GM18502 (cell line): ENCODE measurements around the gene MPPED1.

Source experiments
- ATAC-seq: cut with Tn5 transposase; IDR thresholded peaks from one replicate; pipeline ENCODE4 v1.9.1; 2021; ENCODE audit warnings: mild to moderate bottlenecking; ENCODE audit not compliant: unreplicated experiment, poor library complexity

MPPED1 gene

GRCh38 chr22:43533156-43533530 is 121.3 kb downstream of the MPPED1 start:
- ATAC-seq, result no peak

GRCh38 chr22:43533656-43534428 is 122.0 kb downstream of the MPPED1 start:
- no peak for ATAC-seq

- no peak for ATAC-seq
These were observed 123.1 kb downstream of the MPPED1 start for GRCh38 chr22:43534916-43535315.

- ATAC-seq, result no peak
These were observed 123.5 kb downstream of the MPPED1 start for GRCh38 chr22:43535336-43535735.

GRCh38 chr22:43535741-43536140 is 123.9 kb downstream of the MPPED1 start:
- no peak for ATAC-seq

- ATAC-seq, result no peak
These were observed 125.3 kb downstream of the MPPED1 start for GRCh38 chr22:43537019-43537585.

- no peak for ATAC-seq
These were observed 128.0 kb downstream of the MPPED1 start for GRCh38 chr22:43539572-43540528.

GRCh38 chr22:43540529-43540923 is 128.7 kb downstream of the MPPED1 start:
- no peak for ATAC-seq

GRCh38 chr22:43541022-43541421 is 129.2 kb downstream of the MPPED1 start:
- no peak for ATAC-seq

GRCh38 chr22:43541462-43542407 is 129.9 kb downstream of the MPPED1 start:
- ATAC-seq, result no peak

GRCh38 chr22:43542681-43543521 is 131.1 kb downstream of the MPPED1 start:
- ATAC-seq, result no peak

- no peak for ATAC-seq
These were observed 131.9 kb downstream of the MPPED1 start for GRCh38 chr22:43543522-43544288.

GRCh38 chr22:43544289-43544673 is 132.5 kb downstream of the MPPED1 start:
- ATAC-seq, result no peak

- no peak for ATAC-seq
These were observed 134.4 kb downstream of the MPPED1 start for GRCh38 chr22:43546186-43546585.

GRCh38 chr22:43550024-43550620 is 138.3 kb downstream of the MPPED1 start:
- ATAC-seq, result no peak

GRCh38 chr22:43550672-43551071 is 138.9 kb downstream of the MPPED1 start:
- no peak for ATAC-seq

- no peak for ATAC-seq
These were observed 141.8 kb downstream of the MPPED1 start for GRCh38 chr22:43553451-43554258.
